Central memory CD4-positive, alpha-beta T cell (primary cell): ENCODE measurements around the gene IL1RAPL2.
"Not testable (repeated sequence)": the region's sequence is repeated elsewhere in the genome, so short reads cannot be mapped to it uniquely, and the experiment has no call there.

Source experiments
- DNase-seq: peaks from one replicate; pipeline ENCODE4 v3.0.0; 2022

Gene IL1RAPL2

DNA sequence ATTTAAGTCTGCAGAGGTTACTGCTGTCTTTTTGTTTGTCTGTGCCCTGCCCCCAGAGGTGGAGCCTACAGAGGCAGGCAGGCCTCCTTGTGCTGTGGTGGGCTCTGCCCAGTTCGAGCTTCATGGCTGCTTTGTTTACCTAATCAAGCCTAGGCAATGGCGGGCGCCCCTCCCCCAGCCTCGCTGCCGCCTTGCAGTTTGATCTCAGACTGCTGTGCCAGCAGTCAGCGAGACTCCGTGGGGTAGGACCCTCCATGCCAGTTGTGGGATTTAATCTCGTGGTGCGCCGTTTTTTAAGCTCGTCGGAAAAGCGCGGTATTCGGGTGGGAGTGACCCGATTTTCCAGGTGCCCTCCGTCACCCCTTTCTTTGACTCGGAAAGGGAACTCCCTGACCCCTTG is 111.5 kb downstream of the IL1RAPL2 start:
- not testable (repeated sequence) for DNase-seq

DNA sequence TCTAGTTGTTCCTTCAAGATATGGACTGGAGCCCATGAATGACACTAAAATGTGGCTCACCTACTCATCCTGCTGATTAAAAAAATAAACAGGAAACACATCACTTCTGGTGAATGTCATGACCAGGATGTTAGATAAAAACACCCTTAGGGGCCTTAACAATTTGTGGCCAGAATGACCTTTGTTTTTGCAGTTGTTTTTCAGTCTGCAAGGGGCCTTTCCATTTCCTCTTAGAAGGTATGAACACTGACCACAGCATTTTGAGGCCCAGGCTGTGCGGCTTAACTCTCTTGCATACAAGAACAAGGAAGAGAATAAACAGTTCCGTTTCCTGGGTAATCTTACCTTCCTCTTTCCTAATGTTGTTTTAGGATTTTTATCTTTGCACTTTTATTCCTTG is 113.2 kb downstream of the IL1RAPL2 start:
- DNase-seq = no peak

DNA sequence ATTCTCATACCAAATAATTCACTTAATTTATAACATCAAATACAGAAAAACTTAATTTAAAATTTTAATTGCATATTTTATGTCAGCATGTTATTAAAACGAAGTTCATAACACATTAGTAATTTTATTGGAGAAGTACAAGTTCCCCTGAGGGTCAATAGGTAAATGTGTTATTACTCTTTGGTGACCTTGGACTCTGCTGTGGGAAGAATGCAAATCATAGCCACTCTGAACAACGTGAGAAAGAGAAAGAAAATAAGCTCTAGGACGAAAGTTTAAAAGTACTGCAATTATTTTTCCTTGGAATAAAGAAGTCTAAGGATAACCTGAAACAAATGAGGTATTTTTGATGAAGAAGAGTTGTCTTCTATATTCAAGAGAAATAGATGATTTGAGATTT is 115.2 kb downstream of the IL1RAPL2 start:
- no peak for DNase-seq

DNA sequence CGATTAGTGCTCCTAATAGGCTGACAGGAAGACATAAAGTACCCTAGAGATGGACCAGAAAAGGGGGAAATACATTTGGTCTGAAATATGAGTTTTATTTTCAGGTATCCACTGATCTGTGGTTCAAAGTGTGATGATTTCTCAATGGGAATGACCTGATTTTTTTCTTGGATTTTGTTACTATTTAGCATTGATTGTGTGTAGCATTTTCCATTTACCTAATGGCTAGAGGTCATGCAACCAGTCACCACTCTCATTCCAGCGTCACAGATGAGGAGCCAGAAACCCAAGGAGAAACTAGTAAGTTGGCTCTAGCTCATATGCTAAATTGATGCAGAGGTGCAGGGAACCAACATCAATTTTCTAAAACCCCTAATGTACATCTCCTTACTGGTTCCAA is 118.1 kb downstream of the IL1RAPL2 start:
- no peak for DNase-seq

DNA sequence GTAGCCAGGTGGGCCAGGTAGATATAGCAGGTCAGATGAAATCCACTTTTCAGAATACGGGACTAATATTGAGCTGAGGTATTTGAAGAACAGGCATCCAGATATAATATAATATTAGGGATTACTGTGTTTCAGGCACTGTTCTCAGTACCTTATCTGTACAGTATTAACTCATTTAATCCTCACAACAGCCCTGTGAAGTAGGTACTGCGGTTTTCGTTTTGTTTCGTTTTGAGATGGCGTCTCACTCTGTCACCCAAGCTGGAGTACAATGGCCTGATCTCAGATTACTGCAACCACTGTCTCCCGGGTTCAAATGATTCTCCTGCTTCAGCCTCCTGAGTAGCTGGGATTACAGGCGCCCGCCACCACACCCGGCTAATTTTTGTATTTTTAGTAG is 129.6 kb downstream of the IL1RAPL2 start:
- DNase-seq = no peak

DNA sequence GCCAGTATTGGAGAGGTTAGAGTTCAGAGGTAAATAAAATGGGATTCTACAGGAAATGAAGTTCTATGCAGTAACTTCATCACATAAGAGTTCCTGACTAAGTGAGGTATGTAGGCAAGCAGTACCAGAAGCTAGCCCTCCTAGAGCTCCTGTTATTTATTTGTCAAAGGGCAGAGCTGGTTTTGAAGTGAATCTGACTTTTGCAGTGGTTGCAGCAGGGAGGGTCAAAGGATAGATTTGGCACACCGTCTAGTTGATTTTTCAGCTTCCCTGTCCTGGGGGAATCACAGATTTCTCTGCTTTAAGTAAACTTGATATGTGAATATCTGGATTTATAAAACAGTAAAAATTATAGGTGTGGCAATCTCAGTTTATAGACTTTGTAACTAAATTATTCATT is 130.7 kb downstream of the IL1RAPL2 start:
- no peak for DNase-seq

DNA sequence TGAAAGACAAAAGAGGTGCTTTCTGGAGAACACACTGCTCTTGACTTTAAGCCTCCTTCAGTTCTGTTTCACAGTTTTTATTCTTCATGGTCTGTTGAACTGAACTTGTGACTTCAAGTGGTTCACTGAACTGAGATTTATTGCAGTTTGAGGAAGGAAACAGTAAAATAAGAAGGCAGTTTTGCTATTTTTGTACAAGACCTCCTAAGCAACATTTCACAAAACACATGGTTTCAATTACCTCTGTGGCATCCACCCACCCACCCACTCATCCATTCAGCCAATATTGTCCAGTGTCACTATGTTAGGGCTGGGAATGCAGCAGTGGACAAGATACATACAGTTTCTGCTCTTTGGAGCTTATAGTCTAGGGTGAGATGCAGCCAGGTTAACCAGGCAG is 131.3 kb downstream of the IL1RAPL2 start:
- DNase-seq = no peak

DNA sequence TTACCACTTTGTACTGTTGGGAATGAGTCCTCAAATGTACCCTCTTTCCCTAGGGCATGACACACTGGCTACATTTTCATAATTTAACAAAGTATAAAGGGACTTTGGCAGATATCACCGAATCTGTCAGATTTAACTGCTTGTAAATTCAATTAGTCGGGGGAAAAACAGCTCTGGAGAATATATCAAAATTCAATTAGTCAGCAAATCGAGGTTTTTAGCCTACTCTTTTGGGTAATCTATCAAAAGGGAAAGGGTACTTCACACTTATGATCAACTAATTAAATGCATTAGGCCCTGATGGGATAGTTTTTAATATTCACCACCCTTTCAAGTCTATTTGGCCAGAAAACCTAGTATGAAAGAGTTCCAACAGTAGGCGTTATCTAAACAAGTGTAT is 141.0 kb downstream of the IL1RAPL2 start:
- no peak for DNase-seq

DNA sequence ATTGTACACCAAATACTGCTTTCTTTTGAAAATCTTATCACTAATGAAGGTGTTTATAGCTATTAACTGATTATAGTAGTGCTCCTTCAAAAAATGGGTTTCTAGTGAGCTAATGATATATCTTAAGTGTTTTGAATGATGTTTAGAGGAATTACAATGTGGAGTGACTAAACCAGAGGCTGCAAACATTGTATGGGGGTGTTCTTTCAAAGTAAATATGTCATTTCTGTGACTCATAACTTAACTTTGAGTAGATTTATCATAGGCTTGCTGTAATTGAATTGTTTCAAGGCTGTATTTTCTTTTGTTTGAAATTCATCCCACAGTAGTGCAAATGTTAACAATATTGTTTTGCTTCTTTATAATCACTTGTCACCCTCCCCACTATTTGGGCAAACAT is 141.6 kb downstream of the IL1RAPL2 start:
- DNase-seq = no peak

DNA sequence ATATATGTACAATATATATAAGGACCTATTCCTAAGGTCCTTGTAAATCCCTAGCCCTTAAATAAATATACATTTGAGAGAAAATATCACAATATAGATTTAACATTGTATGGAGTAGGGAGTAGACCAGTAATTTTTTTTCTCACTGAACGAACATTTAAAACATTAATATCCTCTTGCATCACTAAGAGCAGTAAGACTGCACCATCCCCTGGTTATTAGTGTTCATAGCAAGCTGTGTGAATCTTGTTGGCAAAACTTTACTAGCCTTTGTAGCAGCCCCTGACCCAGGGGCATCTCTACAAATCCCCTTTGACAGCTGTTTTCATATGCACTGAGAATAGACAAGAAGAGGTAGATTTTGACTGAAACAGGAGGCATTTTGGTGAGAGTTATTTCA is 146.5 kb downstream of the IL1RAPL2 start:
- DNase-seq = no peak

DNA sequence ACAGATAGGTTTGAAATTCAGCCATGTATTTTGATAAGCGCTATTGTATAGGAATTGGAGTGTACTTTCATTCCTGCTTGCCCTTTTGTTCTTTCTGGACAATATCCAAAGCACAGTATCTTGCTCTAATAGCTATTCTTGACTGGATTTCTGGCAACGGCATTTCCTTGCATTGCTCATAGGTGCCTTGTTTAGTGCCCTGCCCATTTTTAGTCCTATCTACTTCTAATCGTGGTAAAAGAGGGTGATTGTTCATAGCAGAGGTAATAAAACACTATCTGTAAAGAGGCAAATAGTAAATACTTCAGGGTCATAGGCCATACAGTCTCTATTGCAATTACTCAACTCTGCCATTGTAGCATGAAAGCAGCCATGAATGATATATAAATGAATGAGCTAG is 155.9 kb downstream of the IL1RAPL2 start:
- DNase-seq = no peak

DNA sequence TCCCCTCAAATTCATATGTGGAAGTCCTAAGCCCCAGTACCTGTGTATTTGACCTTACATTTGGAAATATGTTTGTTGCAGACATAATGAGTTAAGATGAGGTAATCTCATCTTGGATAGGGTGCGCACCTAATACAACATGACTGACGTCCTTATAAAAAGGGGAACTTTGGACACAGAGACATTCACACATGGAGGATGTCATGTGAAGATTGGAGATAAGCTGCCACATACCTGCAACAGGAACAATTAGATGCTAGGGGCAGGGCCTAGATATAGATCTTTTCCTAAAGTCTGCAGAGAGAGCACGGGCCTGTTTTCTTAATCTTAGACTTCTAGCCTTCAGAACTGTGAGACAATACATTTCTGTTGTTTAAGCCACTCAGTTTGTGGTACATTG is 162.5 kb downstream of the IL1RAPL2 start:
- DNase-seq = no peak

DNA sequence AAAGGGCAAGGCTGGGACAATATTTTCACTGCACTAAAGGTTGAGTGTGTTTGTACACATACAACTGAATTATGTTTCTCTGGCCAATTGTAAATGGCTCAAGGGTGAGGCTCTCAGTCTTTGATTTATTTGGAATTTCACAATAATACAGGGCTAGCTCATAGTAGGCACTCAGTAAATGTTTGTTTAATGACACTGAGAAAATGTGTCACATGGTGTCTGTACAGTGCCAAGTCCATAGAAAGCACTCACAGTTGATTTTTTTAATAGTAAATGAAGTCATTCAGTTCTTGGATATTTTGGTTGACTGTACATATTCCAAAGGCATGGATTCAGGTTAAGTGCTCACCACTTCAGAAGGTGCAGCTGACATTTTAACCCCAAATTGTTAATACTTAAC is 176.4 kb downstream of the IL1RAPL2 start:
- no peak for DNase-seq

DNA sequence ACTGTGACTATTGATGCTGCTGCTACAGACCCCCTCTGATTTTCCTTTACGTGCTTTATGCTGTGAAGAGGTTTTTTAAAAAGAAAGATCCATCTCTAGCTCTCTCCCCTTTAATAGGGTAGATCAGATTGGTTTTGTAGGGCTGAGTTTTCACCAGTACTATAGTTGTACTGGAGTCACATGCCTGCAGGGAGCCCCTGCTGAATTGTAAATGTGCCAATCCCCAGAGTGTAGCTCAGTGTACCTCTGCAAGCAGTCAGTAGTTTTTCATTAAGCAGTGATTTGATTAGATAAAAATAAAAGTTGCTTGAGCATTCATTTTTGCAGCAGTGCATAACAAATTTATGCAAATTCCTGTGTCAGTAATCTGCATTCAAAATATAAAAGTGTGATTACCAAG is 179.2 kb downstream of the IL1RAPL2 start:
- DNase-seq = no peak

DNA sequence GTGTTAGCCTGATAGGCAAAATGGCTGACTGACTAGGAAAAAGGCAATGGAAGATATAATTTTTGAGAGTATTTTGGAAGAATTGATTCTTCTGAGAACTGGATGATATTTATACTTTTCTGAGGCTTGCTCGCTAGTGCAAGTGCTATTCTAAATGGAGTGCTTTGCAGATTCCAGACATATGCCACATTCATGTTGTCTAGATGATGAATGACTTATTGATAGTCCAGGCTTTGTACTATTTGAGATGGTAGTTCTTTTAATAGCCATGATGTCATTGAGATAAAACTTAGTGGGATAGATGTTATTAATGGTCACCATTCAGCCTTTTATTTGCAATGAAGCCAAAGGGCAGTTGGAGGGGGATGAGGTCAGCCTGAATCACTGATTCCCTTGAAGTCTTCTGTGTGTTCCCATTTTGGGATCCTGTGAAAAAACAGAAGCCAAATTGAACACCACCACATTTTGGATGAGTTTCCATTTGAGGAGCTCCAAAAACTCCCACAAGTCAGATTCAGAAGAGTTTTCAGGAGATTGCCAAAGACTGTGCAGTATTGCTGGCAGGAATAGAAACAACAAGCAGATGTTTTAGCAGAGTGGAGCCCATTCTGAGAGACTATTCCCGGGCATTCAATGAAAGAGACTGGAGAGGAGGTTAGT is 184.1 kb downstream of the IL1RAPL2 start:
- no peak for DNase-seq

DNA sequence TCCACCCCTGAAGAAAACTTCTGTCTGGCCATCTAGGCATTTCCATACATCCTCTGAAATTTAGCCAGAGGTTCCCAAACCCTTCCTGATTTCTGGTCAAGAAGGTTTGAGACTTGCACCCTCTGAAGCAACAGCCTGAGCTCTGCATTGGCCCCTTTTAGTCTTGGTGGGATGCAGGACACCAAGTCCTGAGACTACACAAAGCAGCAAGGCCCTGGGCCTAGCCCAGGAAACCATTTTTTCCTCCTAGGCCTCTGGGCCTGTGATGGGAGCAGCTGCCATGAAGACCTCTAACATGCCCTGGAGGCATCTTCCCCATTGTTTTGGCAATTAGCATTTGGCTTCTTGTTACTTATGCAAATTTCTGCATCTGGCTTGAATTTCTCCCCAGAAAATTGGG is 196.6 kb downstream of the IL1RAPL2 start:
- no peak for DNase-seq

DNA sequence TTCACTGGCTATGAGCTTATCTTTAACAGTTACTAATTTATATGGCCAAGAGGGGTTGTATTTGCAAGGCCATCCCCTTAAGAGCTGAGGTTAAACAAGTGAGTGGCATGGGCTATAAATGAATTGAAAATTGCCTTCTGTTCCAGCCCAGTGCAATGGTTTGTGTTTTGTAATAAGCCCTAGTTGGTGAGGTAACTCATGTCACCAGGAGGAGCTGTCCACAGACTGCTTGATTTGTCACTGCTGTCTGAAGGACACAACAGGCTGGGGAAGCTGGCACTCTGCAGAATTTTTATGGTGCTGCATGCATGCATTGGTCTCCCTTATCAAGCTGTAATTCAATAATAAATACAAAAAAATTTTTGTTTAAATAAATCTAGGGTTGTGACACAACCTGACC is 223.8 kb downstream of the IL1RAPL2 start:
- DNase-seq = no peak

DNA sequence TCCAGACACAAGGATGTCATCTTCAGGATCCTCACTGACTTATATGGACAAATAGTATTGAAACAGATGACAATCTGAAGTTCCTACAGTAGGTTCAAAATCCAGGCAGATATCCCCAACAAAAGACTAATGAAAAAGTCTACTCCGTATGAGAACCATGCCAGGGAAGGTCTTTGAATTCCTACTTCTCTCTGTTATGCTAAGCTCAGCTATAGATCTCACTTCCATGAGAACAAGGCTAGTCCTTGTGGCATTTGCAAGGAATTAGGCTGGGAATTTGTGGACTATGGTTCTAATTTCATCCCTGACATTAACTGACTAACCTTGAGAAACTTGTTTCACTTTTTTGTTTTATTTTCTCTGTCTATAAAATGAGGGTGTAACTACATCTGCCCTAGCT is 229.8 kb downstream of the IL1RAPL2 start:
- DNase-seq = no peak

DNA sequence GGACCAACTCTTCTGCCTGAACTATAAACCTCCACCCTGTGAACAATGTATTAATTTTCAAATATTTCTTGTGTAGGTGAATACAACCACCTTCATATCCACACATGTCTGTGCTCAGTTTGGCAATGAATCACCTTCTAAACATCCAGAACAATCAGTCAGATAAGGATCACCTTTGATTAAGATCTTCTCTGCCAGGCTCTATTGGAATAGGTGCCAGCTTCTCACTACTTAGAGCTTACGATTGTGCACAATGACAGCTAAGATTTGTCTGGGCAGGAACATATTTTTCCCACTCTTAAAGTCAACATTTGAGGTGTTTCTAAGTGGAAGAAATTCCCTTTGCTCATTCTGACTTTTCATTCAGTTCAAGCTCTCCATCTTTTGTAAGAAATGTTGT is 237.2 kb downstream of the IL1RAPL2 start:
- no peak for DNase-seq

DNA sequence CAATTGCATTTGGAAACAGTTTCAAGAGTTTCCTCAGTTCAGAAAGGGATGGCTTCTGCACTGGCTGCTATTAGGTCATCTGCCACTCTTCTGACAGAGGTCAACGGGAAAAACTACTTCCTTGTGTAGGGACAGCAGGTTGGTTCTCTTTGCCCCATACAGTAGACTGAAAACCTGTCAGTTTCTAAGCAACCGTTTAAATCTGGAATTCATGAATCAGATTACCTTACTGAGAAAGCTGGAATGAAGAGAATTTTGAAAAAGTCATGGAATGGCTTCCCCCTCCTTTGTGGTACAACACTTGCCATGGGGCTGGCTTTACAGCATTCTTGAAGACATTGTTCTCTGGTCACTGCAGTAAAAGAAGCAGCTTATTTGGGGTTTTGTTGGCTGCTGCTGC is 240.3 kb downstream of the IL1RAPL2 start:
- DNase-seq = no peak

DNA sequence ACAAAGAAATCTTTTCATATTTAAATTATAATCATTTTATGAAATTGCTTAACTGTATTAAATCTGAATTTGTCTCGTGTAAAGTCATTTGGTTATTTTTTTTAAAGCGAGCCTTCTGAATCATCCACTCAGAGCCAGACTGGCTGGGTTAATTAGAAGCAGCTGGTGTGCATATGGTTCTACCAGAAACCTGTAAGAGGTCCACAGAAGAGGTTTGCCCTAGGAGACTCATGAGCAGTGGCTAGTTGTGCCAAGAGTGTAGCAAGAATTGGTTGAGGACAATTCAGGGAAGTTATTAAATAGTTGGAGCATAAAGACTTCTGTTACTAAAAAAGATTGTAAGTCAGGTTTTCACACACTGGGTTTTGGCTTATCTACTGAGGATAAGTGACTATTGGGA is 267.4 kb downstream of the IL1RAPL2 start:
- DNase-seq = no peak

DNA sequence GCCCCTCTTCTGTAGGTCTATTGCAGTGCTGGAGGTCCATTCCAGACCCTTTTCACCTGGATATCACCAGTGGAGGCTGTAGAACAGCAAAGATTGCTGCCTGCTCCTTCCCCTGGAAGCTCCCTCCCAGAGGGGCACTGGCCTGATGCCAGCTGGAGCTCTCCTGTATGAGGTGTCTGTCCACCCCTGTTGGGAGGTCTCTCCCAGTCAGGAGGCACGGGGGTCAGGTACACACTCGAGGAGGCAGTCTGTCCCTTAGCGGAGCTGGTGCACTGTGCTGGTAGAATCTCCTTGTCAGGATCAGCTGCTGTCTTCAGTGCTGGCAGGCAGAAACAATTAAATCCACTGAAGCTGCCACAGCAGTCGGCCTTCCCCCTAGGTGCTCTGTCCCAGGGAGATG is 276.6 kb downstream of the IL1RAPL2 start:
- DNase-seq = no peak

DNA sequence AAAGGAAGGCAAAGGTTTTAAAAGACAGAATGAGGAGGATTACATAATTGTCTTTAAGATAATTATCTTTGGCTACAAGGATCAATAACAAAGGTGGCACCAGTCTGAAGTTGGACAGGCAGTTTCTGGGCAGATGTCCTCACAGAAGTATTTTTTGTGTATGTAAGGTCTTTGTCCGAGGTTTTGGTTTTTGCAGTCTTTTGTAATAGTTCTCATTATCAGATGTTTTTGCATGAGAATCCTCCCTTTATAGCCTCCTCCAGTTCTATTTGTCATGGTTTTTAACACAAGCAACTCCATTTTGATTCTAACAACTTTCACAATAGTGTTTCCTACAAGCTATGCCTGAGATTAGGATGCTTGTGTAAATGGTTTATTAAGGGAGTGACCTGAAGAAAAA is 286.2 kb downstream of the IL1RAPL2 start:
- no peak for DNase-seq

DNA sequence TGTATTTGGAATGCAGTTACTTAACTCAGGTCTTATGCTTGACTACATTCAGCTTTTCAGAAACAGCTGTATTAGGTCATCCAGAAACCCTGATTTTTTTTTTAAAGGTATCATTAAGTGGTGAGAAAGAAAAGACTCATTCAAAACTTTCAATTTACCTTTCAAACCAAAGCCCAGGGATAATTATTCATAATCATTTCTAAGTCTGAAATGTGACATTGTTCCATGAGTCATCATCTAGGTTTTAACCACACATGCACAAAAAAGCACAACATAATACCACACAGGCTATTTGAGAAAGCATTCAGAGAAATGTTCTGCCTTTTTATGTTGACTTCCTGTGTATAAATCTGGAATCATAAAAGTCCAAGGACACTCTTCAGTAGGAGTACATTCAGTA is 288.2 kb downstream of the IL1RAPL2 start:
- DNase-seq = no peak

DNA sequence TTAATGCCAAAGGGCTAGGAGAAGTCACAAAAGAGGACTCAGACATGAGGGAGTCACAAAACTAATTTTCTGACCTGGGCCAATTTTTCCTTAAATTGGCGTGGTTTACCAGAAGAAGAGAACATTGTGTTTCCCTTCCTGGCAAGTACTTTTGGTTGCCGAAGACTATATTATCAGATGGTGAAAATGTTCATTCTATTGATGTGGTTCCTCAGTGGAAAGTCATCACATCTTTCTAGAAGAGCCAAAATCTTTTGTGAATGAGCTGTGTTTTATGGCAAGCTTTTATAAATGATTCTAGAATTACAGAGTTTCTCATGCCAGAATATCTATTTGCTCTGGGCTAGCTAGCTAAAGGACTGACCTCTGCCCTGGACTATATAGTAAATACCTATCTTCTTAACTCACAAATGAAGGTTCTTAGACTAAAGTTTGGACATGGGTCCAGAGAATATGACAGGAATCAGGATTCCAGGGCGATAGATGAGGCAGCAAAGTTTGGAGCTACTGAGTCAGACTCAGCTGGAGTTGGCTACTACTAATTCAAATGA is 288.9 kb downstream of the IL1RAPL2 start:
- no peak for DNase-seq
